Left ventricle myocardium inferior (tissue), 1 donor: ENCODE measurements around the gene FRK. TPM values are rescaled to one million over a fixed set of nuclear protein-coding genes. Genes with fewer than 3 reads are reported as not detected.

Experiments used
- DNase-seq: peaks from one replicate; pipeline ENCODE4 v3.0.0-alpha.2; 2020
- H3K27ac ChIP-seq: fragments of 200-600 bp; replicated peaks from 2 replicates; pipeline ENCODE4 v1.8.0; 2021
- H3K27me3 ChIP-seq: fragments of 200-600 bp; 2 replicates; pipeline ENCODE4 v1.8.0; 2021; ENCODE audit warnings: low read depth
- H3K36me3 ChIP-seq: fragments of 200-600 bp; 2 replicates; pipeline ENCODE4 v1.8.0; 2021
- H3K4me1 ChIP-seq: fragments of 200-600 bp; 2 replicates; pipeline ENCODE4 v1.8.0; 2021
- H3K4me3 ChIP-seq: fragments of 200-600 bp; 2 replicates; pipeline ENCODE4 v1.8.0; 2021; ENCODE audit warnings: mild to moderate bottlenecking, moderate library complexity
- H3K9me3 ChIP-seq: fragments of 200-600 bp; replicated peaks from 2 replicates; pipeline ENCODE4 v1.8.0; 2021
- CTCF ChIP-seq: fragments of 200-600 bp; IDR thresholded peaks from 2 replicates; pipeline ENCODE4 v1.8.0; 2021; ENCODE audit warnings: antibody characterized with exemption, mild to moderate bottlenecking, borderline replicate concordance
- intact Hi-C: fragments of 100-400 bp; cut with micrococcal nuclease; formaldehyde crosslinking; loops from one replicate; pipeline ENCODE4 v1.11.0; 2022
- total RNA-seq: library from RNA; stranded (reverse); fragmentation: NEBNext Ultra II Directional; extraction: Animal tissue kit (Norgen Biotek cat#: 25700); gene quantifications from one replicate; pipeline ENCODE4 v1.2.1, GENCODE V29; 2021
- donor health status: DM: no; HTN: yes; CAD: no; lungs with severe emphysema.

Gene FRK
- total RNA-seq, 1 donor from 2014 or later = 11.2 TPM

- intact Hi-C loops = no loop called here
- H3K27ac ChIP-seq = no peak overlapping the region
- H3K9me3 ChIP-seq = no peaks in the 10 kb centered on the region
- TF ChIP-seq CTCF = no peak
- no peak overlapping the region for H3K4me3 ChIP-seq
- no peaks in the 10 kb centered on the region for H3K4me1 ChIP-seq
- H3K27me3 ChIP-seq = no peaks in the 10 kb centered on the region
- no peak for DNase-seq
- H3K36me3 ChIP-seq = no peaks in the 10 kb centered on the region
Observed at GRCh38 chr6:115905471-115905870, 155.2 kb downstream of the FRK start.

GRCh38 chr6:115902436-115902835 is 158.3 kb downstream of the FRK start:
- no peak overlapping the region for H3K27ac ChIP-seq
- TF ChIP-seq CTCF = no peak
- no peak for DNase-seq
- H3K9me3 ChIP-seq = no peaks in the 10 kb centered on the region
- H3K4me1 ChIP-seq = no peaks in the 10 kb centered on the region
- H3K27me3 ChIP-seq = no peaks in the 10 kb centered on the region
- no peaks in the 10 kb centered on the region for H3K36me3 ChIP-seq
- H3K4me3 ChIP-seq = no peak overlapping the region
- intact Hi-C loops = no loop called here

GRCh38 chr6:115901896-115902295 is 158.8 kb downstream of the FRK start:
- DNase-seq = no peak
- Histone ChIP-seq H3K27me3 (no peaks in the 10 kb centered on the region), H3K4me1 (no peaks in the 10 kb centered on the region), H3K27ac (no peak overlapping the region), H3K9me3 (no peaks in the 10 kb centered on the region), H3K36me3 (no peaks in the 10 kb centered on the region), H3K4me3 (no peak overlapping the region)
- intact Hi-C loops = no loop called here
- no peak for TF ChIP-seq CTCF

- Histone ChIP-seq H3K27ac (no peak overlapping the region), H3K4me3 (no peak overlapping the region), H3K36me3 (no peaks in the 10 kb centered on the region), H3K4me1 (no peaks in the 10 kb centered on the region), H3K9me3 (no peaks in the 10 kb centered on the region), H3K27me3 (no peaks in the 10 kb centered on the region)
- intact Hi-C loops = loop anchor here (10.0 kb wide), 1 partner anchor 1155 kb away; no protein-coding TSS in a partner anchor
- TF ChIP-seq CTCF = no peak
- DNase-seq = no peak
Observed at GRCh38 chr6:115899730-115900282, 160.9 kb downstream of the FRK start.

GRCh38 chr6:115898246-115898645 is 162.4 kb downstream of the FRK start:
- no peak for TF ChIP-seq CTCF
- Histone ChIP-seq H3K9me3 (no peaks in the 10 kb centered on the region), H3K27ac (no peak overlapping the region), H3K4me3 (no peak overlapping the region), H3K36me3 (no peaks in the 10 kb centered on the region), H3K27me3 (no peaks in the 10 kb centered on the region), H3K4me1 (no peaks in the 10 kb centered on the region)
- intact Hi-C loops = loop anchor here (10.0 kb wide), 1 partner anchor 1153 kb away; no protein-coding TSS in a partner anchor
- no peak for DNase-seq
